ENCODE measurements around the gene DIPK2B. TPM values are rescaled to one million over a fixed set of nuclear protein-coding genes. Genes with fewer than 3 reads are reported as not detected.

Gene DIPK2B
- total RNA-seq, 1 donor from 2014 or later, result 27.7 TPM

GRCh38 chrX:45157647-45158046 is 43.0 kb downstream of the DIPK2B start:
- Histone ChIP-seq H3K27ac (no peak overlapping the region), H3K4me1 (no peaks in the 10 kb centered on the region), H3K9me3 (no peaks in the 10 kb centered on the region), H3K27me3 (no peaks in the 10 kb centered on the region), H3K36me3 (no peaks in the 10 kb centered on the region), H3K4me3 (no peak overlapping the region)
- intact Hi-C loops (cut with DNase I), result no loop called here
- ATAC-seq, result no peak
- TF ChIP-seq CTCF (IDR thresholded peaks at IDR 0.05), result no peak
- DNase-seq, result no peak

GRCh38 chrX:45154462-45154861 is 46.2 kb downstream of the DIPK2B start:
- no peak for DNase-seq
- Histone ChIP-seq H3K4me3 (no peak overlapping the region), H3K27me3 (no peaks in the 10 kb centered on the region), H3K9me3 (no peaks in the 10 kb centered on the region), H3K27ac (no peak overlapping the region), H3K36me3 (no peaks in the 10 kb centered on the region), H3K4me1 (no peaks in the 10 kb centered on the region)
- intact Hi-C loops (cut with DNase I), result no loop called here
- no peak for TF ChIP-seq CTCF (IDR thresholded peaks at IDR 0.05)
- ATAC-seq, result no peak

- H3K36me3 ChIP-seq, result no peaks in the 10 kb centered on the region
- H3K9me3 ChIP-seq, result no peaks in the 10 kb centered on the region
- no peak for TF ChIP-seq CTCF (IDR thresholded peaks at IDR 0.05)
- no peaks in the 10 kb centered on the region for H3K27me3 ChIP-seq
- no peaks in the 10 kb centered on the region for H3K4me1 ChIP-seq
- no peak overlapping the region for H3K4me3 ChIP-seq
- H3K27ac ChIP-seq, result no peak overlapping the region
- DNase-seq, result no peak
- ATAC-seq, result no peak
- intact Hi-C loops (cut with DNase I), result no loop called here
These were observed 46.7 kb downstream of the DIPK2B start for GRCh38 chrX:45154033-45154360.

Measured in upper lobe of right lung (tissue), 1 donor.